Measurements from ENCODE around the gene PKMYT1.

PKMYT1 gene

DNA sequence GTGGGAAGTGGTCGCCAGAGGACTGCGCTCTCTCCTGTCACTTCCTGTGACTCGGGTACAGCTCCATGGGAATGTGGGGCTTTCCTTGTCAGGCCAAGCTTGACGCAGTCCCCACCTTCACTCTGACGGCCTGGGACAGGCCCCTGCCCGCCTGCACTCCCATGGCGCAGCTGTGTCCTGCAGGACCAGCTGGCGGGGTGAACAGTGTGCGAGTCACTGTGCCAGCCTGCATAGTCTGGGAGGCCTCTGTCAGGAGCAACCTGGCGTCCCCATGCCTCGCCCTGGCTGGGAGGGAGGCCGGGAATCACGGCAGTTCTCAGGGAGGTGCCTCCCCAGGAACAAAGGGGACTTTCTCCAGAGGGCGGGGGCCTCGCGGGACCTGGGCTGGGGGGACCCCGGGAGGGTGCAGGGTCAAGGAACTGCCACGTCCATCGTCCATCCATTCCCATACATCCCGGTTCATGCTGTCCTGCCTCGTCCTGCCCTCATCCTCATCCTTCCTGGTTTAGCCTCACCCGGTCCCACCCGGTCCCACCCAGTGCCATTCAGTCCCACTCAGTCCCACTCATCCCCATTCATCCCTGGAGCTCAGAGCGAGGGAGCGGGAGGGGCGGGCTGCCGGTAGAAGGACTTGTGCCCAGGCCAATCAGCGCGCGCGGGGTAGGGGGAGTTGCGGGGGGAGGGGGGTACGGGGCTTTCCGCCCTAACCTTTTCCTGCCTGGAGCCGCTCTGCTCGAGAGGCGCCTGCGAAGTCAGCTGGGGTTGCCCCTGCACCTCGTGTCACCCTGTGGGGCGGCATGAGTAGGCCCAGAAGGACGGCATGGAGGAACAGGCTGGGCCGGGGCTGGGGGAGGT lies 55.1 kb downstream of the PKMYT1 start:
- Histone ChIP-seq H3K9ac (ENCODE audit: low read length) (no peak overlapping the region), H3K4me1 (ENCODE audit: insufficient read depth, low read length) (no peaks in the 10 kb centered on the region), H3K4me3 (ENCODE audit: low read depth in 1 of 2, low read length in 2 of 2) (no peak overlapping the region), H3K36me3 (ENCODE audit: insufficient read depth, low read length) (peaks cover 4% of the 10 kb centered on the region), H3K27me3 (ENCODE audit: control insufficient read depth in 1 of 2, insufficient read depth in 2 of 2, low read length in 2 of 2) (no peaks in the 10 kb centered on the region), H3K27ac (ENCODE audit: low read depth, low read length) (no peak overlapping the region), H3K9me3 (ENCODE audit: low read length) (no peaks in the 10 kb centered on the region)

DNA sequence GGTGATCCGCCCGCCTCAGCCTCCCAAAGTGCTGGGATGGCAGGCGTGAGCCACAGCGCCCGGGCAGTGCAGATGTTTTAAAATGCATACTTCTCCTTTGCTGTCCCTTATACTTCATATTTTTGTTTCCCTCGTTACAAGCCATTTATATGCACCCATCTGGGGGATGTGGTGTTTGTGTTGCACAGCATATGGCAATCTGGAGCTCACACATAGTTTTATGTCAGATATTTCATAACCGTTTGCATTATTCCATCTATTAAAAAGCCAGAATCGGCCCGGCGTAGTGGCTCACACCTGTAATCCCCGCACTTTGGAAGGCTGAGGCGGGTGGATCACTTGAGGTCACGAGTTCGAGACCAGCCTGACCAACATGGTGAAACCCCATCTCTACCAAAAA lies 56.8 kb downstream of the PKMYT1 start:
- no peak overlapping the region for H3K4me3 ChIP-seq (ENCODE audit: low read depth in 1 of 2, low read length in 2 of 2)
- H3K4me1 ChIP-seq (ENCODE audit: insufficient read depth, low read length), result peaks cover 7% of the 10 kb centered on the region
- H3K9me3 ChIP-seq (ENCODE audit: low read length), result no peaks in the 10 kb centered on the region
- no peak overlapping the region for H3K9ac ChIP-seq (ENCODE audit: low read length)
- H3K27ac ChIP-seq (ENCODE audit: low read depth, low read length), result no peak overlapping the region
- H3K27me3 ChIP-seq (ENCODE audit: control insufficient read depth in 1 of 2, insufficient read depth in 2 of 2, low read length in 2 of 2), result no peaks in the 10 kb centered on the region
- H3K36me3 ChIP-seq (ENCODE audit: insufficient read depth, low read length), result no peaks in the 10 kb centered on the region

All from muscle layer of colon (tissue), 2 donors.